Endothelial cell of umbilical vein (primary cell): Measurements from ENCODE around the gene DCLK1.

ENCODE experiments used
- EZH2 ChIP-seq: IDR thresholded peaks from 2 replicates; pipeline ENCODE4 v1.6.1; 2012; ENCODE audit warnings: borderline replicate concordance, low read depth, mild to moderate bottlenecking, moderate library complexity, low read length, inconsistent platforms; ENCODE audit not compliant: severe bottlenecking
- GATA2 ChIP-seq: IDR thresholded peaks from 2 replicates; pipeline ENCODE4 v1.7.0; 2011; ENCODE audit warnings: low read depth, mild to moderate bottlenecking, moderate library complexity, mixed read lengths, low read length; ENCODE audit not compliant: insufficient read length, insufficient read depth
- POLR2A ChIP-seq: IDR thresholded peaks from 2 replicates; pipeline ENCODE4 v1.6.1; 2012; ENCODE audit warnings: low read depth, mild to moderate bottlenecking, control low read depth, low read length
- POLR2AphosphoS5 ChIP-seq: IDR thresholded peaks from 2 replicates; pipeline ENCODE4 v1.6.1; 2012; ENCODE audit warnings: low read depth, mild to moderate bottlenecking, control low read depth, low read length, moderate library complexity; ENCODE audit not compliant: insufficient read depth
- TF ChIP-seq, protein P1 (sequence below), 2 donors: IDR thresholded peaks; 1 replicate in 1 of 2; 2 replicates in 1 of 2; pipeline ENCODE4 v1.5.1; 2011; ENCODE audit warnings: low read length in 2 of 2, mild to moderate bottlenecking in 2 of 2, moderate library complexity in 2 of 2, control low read depth in 1 of 2, inconsistent platforms in 1 of 2, low read depth in 1 of 2; ENCODE audit not compliant: insufficient read depth in 1 of 2; ENCODE audit errors: extremely low read depth in 1 of 2
- TF ChIP-seq, protein P2 (sequence below): IDR thresholded peaks from 2 replicates; pipeline ENCODE4 v1.6.1; 2011; ENCODE audit not compliant: insufficient read depth, insufficient read length

DNA sequence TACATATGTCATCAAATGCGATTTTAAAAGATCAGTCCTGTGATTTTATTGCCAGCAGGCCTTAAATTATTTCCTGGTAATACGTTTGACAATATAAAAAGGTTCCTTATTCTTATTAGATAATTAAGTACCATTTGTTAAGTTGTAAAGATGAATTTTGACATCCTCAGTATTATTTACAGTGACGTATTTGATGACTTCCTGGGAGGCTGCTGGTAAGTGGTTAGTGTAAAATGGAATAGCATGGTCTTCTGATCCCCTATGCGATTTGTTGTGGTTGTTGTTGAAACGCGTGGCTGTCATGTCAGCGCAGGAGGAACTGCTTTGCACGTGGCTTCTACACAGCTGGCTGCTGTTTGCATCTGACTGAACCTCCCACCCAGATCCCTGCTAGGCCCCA, 99.7 kb downstream of the DCLK1 start:
- TF ChIP-seq, protein P1, sequence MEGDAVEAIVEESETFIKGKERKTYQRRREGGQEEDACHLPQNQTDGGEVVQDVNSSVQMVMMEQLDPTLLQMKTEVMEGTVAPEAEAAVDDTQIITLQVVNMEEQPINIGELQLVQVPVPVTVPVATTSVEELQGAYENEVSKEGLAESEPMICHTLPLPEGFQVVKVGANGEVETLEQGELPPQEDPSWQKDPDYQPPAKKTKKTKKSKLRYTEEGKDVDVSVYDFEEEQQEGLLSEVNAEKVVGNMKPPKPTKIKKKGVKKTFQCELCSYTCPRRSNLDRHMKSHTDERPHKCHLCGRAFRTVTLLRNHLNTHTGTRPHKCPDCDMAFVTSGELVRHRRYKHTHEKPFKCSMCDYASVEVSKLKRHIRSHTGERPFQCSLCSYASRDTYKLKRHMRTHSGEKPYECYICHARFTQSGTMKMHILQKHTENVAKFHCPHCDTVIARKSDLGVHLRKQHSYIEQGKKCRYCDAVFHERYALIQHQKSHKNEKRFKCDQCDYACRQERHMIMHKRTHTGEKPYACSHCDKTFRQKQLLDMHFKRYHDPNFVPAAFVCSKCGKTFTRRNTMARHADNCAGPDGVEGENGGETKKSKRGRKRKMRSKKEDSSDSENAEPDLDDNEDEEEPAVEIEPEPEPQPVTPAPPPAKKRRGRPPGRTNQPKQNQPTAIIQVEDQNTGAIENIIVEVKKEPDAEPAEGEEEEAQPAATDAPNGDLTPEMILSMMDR (IDR thresholded peaks at IDR 0.05; ENCODE audit: extremely low read depth in 1 of 2, insufficient read depth in 1 of 2, low read depth in 1 of 2, low read length in 2 of 2): no peak
- TF ChIP-seq, protein P2, sequence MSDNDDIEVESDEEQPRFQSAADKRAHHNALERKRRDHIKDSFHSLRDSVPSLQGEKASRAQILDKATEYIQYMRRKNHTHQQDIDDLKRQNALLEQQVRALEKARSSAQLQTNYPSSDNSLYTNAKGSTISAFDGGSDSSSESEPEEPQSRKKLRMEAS: no peak
- TF ChIP-seq EZH2 (no peak), POLR2AphosphoS5 (no peak), GATA2 (no peak), POLR2A (no peak)
